LNCaP clone FGC (cell line): ENCODE data around the gene MBOAT2.
A peak's percentile ranks its signal among the peaks of the same experiment; 100 is the strongest.
"Not testable (repeated sequence)": the region's sequence is repeated elsewhere in the genome, so short reads cannot be mapped to it uniquely, and the experiment has no call there.

Experiments used
- DNase-seq: peaks from one replicate; pipeline ENCODE4 v3.0.0-alpha.2; 2011; ENCODE audit warnings: low read depth
- H3K4me3 ChIP-seq: 2 replicates; pipeline ENCODE4 v1.5.1; 2011; ENCODE audit warnings: mild to moderate bottlenecking, low read depth, low read length, control low read depth
- TF ChIP-seq, protein P1 (sequence below): IDR thresholded peaks from 2 replicates; pipeline ENCODE4 v1.5.1; 2012; ENCODE audit warnings: mild to moderate bottlenecking; ENCODE audit not compliant: control insufficient read depth, insufficient read depth; ENCODE audit errors: extremely low read depth

MBOAT2 gene, protein sequence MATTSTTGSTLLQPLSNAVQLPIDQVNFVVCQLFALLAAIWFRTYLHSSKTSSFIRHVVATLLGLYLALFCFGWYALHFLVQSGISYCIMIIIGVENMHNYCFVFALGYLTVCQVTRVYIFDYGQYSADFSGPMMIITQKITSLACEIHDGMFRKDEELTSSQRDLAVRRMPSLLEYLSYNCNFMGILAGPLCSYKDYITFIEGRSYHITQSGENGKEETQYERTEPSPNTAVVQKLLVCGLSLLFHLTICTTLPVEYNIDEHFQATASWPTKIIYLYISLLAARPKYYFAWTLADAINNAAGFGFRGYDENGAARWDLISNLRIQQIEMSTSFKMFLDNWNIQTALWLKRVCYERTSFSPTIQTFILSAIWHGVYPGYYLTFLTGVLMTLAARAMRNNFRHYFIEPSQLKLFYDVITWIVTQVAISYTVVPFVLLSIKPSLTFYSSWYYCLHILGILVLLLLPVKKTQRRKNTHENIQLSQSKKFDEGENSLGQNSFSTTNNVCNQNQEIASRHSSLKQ

DNA sequence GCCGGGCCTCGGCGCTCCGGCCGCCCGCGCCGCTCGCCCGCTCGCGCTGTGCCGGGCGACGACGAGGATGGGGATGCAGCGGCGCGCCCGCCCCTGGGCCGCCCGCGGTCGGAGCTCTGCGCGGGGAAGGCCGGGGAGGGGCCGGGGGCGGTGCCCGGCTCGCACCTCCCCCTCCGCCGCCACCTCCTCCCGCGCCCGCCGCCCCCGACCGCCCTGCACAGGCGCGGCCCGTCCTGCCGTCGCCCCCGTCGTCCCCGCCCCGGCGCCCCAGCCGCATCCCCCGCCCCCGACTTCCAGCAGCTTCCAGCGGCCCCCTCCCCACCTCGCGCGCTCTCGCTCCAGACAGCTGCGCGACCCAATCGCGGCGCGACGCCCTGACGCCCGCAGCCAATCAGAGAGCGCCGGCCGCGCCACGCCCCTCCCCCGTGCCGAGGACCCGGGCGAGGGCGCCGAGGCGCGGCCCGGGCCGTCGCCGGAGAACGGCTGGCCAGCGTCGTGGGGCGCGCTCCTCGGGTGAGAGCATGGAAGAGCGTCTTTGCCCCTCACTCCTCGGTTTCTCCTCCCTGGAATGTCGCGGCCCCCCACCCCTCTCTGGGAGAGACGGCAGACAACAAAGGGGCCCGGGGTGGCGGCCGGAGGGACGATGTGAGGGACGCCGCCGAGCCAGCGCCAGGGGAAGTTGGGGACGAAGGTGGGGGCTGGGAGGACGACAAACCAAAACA, at the start of gene MBOAT2:
Gene MBOAT2 (minus strand): TSS at position 69 of the 722 bp plus-strand sequence. CDS start 70 bp downstream, outside the sequence.
- peak; percentile 58 for DNase-seq

DNA sequence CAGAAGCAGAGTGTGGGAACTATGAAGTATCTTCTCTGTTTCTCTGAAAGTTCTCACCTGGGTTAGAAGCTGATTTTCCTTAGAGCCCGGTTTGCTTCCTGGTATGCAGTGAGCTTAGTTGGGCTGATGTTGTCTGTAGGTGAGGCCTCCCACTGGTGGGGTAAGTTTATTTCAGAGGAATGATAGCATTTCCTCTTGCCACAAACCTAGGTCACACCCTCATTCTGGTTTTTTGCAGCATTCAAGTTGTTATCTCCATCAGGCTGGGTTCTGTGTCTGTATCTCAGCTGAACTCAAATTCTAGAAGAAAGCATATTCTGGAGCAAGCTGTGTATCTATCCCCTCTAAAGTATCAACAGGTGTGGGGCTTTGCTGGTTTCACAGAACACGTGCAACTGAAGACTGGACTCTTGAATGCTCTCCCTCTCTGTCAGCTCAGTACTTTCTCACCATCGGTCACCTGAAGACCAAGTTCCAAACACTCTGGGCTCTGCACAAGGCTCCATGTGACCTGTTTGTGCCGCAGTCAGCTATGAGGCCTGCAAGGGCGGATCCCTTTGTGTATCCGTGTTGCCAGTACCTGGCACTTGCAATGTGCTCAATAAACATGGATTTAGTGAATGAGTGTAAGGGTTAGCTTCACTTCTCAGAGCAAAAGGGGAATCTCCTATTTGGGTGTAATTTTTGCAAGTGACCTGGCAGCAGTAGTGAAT, 49.5 kb upstream of the MBOAT2 start:
- no peak for DNase-seq
- TF ChIP-seq, protein P1, sequence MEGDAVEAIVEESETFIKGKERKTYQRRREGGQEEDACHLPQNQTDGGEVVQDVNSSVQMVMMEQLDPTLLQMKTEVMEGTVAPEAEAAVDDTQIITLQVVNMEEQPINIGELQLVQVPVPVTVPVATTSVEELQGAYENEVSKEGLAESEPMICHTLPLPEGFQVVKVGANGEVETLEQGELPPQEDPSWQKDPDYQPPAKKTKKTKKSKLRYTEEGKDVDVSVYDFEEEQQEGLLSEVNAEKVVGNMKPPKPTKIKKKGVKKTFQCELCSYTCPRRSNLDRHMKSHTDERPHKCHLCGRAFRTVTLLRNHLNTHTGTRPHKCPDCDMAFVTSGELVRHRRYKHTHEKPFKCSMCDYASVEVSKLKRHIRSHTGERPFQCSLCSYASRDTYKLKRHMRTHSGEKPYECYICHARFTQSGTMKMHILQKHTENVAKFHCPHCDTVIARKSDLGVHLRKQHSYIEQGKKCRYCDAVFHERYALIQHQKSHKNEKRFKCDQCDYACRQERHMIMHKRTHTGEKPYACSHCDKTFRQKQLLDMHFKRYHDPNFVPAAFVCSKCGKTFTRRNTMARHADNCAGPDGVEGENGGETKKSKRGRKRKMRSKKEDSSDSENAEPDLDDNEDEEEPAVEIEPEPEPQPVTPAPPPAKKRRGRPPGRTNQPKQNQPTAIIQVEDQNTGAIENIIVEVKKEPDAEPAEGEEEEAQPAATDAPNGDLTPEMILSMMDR = no peak
- no peak overlapping the region for H3K4me3 ChIP-seq

More for the DNA sequence above, at the start of gene MBOAT2:
- TF ChIP-seq, protein P1 = no peak
- peak within 1 kb of the TSS; percentile 76 for H3K4me3 ChIP-seq

DNA sequence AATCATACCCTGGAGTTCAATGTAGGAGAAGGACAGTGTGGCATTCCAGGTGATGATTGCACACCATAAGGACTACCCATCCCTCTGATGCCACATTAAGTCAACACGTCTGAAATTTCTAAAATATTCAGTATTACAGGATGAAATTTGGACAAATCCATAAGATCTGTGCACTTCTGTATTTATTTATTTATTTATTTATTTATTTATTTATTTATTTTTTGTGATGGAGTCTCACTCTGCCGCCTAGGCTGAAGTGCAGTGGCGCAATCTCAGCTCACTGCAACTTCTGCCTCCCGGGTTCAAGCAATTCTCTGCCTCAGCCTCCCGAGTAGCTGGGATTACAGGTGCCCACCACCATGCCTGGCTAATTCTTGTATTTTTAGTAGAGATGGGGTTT, 48.0 kb upstream of the MBOAT2 start:
- not testable (repeated sequence) for DNase-seq, H3K4me3 ChIP-seq

DNA sequence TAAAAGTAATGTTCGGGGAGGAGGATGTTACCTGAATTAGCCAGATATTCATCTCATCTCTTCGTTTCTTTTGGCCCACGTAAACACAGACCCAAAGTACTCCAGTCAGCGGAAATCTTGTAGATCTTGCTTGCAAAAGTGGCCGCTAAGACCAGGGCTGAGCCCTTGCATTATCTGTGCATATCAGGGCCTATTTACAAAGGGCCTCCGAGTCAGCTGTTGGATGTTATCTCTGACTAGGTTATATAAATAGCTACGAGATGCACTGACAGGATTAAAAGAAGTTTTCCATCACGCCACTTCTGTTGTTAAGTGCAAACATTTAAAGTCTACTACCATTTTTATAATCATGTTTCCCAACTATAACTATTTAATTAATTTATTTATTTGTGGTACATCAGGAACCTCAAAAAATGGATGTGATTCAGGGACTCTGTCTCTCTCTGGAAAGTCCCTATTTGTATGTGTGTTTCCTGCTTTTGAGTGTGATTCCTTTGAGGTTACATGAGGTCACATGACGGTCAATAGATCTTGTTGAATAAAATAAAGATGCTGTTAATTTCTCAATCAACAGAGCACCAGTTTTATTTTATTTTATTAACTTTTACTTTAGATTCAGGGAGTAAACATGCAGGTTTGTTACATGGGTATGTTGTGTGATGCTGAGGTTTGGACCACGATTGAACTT, 46.8 kb upstream of the MBOAT2 start:
- H3K4me3 ChIP-seq = no peak overlapping the region
- DNase-seq = no peak
- TF ChIP-seq, protein P1 = no peak

DNA sequence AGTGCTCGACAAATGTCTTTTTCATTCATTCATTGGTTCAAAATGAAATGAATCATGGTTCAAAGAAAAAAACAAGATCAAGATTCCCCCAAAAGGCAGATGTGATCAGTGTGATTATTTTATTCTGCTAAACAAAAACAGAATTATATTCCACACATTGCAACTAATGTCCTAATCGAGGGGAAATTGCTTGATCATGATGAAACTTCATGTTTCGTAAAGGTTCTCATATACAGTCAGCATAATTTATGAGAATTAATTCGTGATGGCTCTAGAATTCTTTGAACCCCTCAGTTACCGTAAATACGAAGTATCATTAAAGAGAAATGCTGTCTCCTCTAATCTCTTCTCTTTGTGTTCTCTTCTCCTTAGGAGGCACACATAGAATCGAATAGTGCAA, 42.1 kb upstream of the MBOAT2 start:
- TF ChIP-seq, protein P1 = no peak
- no peak for DNase-seq
- no peak overlapping the region for H3K4me3 ChIP-seq

DNA sequence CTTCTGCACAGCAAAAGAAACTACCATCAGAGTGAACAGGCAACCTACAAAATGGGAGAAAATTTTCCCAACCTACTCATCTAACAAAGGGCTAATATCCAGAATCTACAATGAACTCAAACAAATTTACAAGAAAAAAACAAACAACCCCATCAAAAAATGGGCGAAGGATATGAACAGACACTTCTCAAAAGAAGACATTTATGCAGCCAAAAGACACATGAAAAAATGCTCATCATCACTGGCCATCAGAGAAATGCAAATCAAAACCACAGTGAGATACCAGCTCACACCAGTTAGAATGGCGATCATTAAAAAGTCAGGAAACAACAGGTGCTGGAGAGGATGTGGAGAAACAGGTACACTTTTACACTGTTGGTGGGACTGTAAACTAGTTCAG, 40.0 kb upstream of the MBOAT2 start:
- DNase-seq, H3K4me3 ChIP-seq: not testable (repeated sequence)

DNA sequence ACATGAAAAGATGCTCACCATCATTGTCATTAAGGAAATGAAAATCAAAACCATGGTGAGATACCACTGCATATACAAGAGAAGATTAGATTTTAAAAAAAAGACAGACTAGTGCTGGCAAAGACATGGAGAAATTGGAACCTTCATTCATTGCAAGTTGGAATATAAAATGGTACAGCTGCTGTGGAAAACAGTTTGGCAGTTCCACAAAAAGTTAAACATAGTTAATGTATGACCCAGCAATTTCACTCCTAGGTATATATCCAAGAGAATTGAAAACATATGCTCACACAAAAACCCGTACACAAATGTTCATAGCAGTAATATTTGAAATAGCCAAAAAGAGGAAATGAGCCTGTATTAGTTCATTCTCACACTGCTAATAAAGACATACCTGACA, 33.7 kb upstream of the MBOAT2 start:
- TF ChIP-seq, protein P1 = no peak
- DNase-seq = no peak

More for the DNA sequence above, 33.7 kb upstream of the MBOAT2 start:
- H3K4me3 ChIP-seq = no peak overlapping the region
